GM20000 (cell line): ENCODE results near the gene STK17B.
A peak's percentile ranks its signal among the peaks of the same experiment; 100 is the strongest.

Experiments
- DNase-seq: peaks from one replicate; pipeline ENCODE4 v3.0.0; 2012; ENCODE audit warnings: low spot score
- CTCF ChIP-seq: IDR thresholded peaks from 2 replicates; pipeline ENCODE4 v1.5.1; 2012; ENCODE audit warnings: mild to moderate bottlenecking, control low read depth; ENCODE audit errors: extremely low read depth, missing control alignments

Gene STK17B

DNA sequence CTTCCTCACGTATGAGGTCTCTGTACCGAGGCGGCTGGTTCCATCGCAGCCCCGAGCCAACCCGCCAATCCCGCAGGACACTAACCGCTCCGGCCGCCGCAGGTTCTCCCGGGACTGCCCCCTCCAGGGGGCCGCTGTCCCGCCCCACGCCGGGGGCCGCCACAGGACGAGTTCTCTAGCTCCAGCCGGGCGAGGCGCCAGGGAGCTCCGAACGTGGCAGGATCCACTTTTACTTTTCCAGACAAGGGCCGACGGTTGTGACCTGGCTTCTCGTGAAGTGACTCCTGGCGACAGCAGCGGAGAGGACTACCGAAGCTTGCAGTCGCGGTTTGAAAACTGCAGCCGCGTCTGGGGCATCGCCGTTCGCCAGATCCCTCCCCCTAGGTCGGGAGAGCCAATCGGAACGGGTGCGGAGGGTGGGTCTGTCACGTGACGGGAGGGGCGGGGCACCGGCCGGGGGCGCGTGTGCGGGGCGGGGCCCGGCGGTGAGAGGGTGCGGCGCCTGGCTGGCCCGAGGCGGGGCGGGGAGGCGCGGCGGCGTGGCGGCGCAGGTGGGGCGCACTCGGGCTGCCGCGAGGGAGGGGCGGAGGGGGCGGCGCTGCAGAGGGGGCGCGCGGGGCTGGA lies at the start of gene STK17B:
TSS of gene STK17B (minus strand) at position 331 of the 624 bp plus-strand sequence. CDS start 8,195 bp downstream, outside the sequence.
- no peak for TF ChIP-seq CTCF
- peak; percentile 98 for DNase-seq

DNA sequence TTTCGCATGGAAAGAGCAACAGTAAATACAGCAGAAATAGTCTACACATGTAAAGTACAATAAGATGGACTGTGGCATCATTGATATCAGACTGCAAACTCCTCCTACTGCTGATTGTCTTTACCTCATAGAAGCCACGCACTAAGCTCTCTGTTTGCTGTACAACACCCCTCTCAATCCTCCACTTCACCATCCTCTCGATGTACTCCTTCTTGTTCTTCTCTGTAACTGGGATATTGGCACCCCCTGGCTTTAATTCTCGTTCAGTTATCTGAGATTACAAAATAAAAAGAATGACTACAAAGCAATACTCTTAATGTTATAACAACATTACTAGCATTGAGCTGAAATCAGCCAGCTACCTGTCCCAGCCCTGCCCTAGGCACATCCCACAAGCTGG lies 49.3 kb upstream of the STK17B start:
- no peak for TF ChIP-seq CTCF
- no peak for DNase-seq

GRCh38 chr2:196219671-196220070 lies 48.3 kb upstream of the STK17B start:
- TF ChIP-seq CTCF: no peak
- DNase-seq: no peak

DNA sequence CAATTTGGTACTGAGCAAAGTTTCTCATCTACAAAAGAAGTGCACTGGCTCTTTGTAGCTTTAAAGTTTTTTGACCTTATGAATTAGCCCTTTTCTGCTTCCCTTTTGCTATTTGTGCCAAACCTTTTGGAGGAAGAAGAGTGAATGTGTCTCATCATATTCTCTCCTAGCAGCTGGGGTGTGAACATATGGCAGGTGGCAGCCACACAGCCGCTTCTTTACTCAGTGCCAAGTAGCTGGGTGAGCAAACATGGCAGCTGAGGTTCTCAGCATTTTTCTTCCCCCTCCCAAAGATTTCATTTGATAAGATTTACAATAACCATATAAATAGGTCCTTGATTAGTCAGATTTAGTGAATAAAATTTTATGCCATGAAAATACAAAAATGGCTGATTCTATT lies 46.7 kb upstream of the STK17B start:
- no peak for DNase-seq
- TF ChIP-seq CTCF: no peak

DNA sequence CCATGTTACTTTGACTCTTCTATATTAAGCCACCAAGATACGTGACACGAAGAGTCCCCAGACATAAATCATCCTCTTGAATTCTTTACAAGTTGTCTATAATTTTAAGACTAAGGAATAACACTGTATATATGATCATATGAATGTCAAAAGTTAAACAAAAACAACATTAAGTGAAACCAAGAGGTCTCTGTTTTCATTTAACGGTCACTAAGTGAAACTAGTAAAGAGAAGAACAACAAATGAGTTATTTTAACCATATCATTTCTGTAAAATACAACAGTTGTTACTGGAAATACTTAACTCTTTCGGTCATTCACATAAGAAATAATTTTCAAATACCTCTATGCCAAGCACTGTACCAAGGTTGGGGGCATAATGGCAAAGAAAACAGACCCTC lies 45.7 kb upstream of the STK17B start:
- no peak for TF ChIP-seq CTCF
- no peak for DNase-seq

GRCh38 chr2:196215376-196215775 lies 44.0 kb upstream of the STK17B start:
- no peak for TF ChIP-seq CTCF
- no peak for DNase-seq

GRCh38 chr2:196214156-196214555 lies 42.8 kb upstream of the STK17B start:
- TF ChIP-seq CTCF: no peak

More at GRCh38 chr2:196214156-196214555, 42.8 kb upstream of the STK17B start:
- no peak for DNase-seq
